WTC11 (cell line): ENCODE data around the gene ARV1. TPM values are rescaled to one million over a fixed set of nuclear protein-coding genes. Genes with fewer than 3 reads are reported as not detected.

Experiments used
- ATAC-seq: fragments of 200-7000 bp; cut with Tn5 transposase; 2 replicates; pipeline ENCODE4 v1.10.0; 2021; ENCODE audit warnings: mild to moderate bottlenecking, moderate library complexity
- CTCF ChIA-PET: fragments of 300-600 bp; sonication (Branson Sonifier 250); formaldehyde crosslinking; loops from one replicate; lab custom pipeline; 2021; ENCODE audit warnings: antibody characterized with exemption; lab: Charles Lee
- POLR2A ChIA-PET: fragments of 350-600 bp; sonication (Branson Sonifier 250); formaldehyde crosslinking; loops from one replicate; lab custom pipeline; 2021; ENCODE audit warnings: antibody characterized with exemption; lab: Charles Lee
- DNase-seq: peaks from one replicate; pipeline ENCODE4 v3.0.0; 2021; ENCODE audit warnings: low spot score
- H3K27ac Mint-ChIP-seq: 2 replicates; pipeline ENCODE4 v1.8.0; 2021; ENCODE audit warnings: mixed read lengths
- H3K27me3 Mint-ChIP-seq: 2 replicates; pipeline ENCODE4 v1.8.0; 2021; ENCODE audit warnings: low read depth, mild to moderate bottlenecking, moderate library complexity, mixed read lengths
- H3K36me3 Mint-ChIP-seq: 2 replicates; pipeline ENCODE4 v1.8.0; 2021; ENCODE audit warnings: mixed read lengths
- H3K4me1 Mint-ChIP-seq: 2 replicates; pipeline ENCODE4 v1.8.0; 2022; ENCODE audit warnings: mixed read lengths
- H3K4me3 Mint-ChIP-seq: 2 replicates; pipeline ENCODE4 v1.8.0; 2021; ENCODE audit warnings: mild to moderate bottlenecking, moderate library complexity, mixed read lengths
- H3K9me3 Mint-ChIP-seq: 2 replicates; pipeline ENCODE4 v1.8.0; 2021; ENCODE audit warnings: mixed read lengths
- CREB1 ChIP-seq: sonication (generic); formaldehyde crosslinking; IDR thresholded peaks from 2 replicates; pipeline ENCODE4 v1.8.0; 2023; ENCODE audit warnings: mild to moderate bottlenecking, missing genetic modification reagents
- GRHL2 ChIP-seq: fragments of 250-450 bp; sonication (Bioruptor Pico); IDR thresholded peaks from 2 replicates; pipeline ENCODE4 v1.8.0; 2022; ENCODE audit warnings: mild to moderate bottlenecking, moderate library complexity; ENCODE audit not compliant: insufficient replicate concordance, severe bottlenecking
- MXD4 ChIP-seq: fragments of 250-450 bp; sonication (Bioruptor Pico); IDR thresholded peaks from 2 replicates; pipeline ENCODE4 v1.8.0; 2021; ENCODE audit warnings: mild to moderate bottlenecking, moderate library complexity, borderline replicate concordance
- NFE2L1 ChIP-seq: sonication (generic); formaldehyde crosslinking; IDR thresholded peaks from 2 replicates; pipeline ENCODE4 v1.8.1; 2023; ENCODE audit warnings: missing genetic modification reagents
- NFYB ChIP-seq: sonication (generic); formaldehyde crosslinking; conservative IDR thresholded peaks from 2 replicates; pipeline ENCODE4 v1.8.0; 2022; ENCODE audit warnings: low read depth, missing genetic modification reagents
- NR1H2 ChIP-seq: sonication (generic); formaldehyde crosslinking; IDR thresholded peaks from 2 replicates; pipeline ENCODE4 v1.9.0; 2021; ENCODE audit warnings: mild to moderate bottlenecking, moderate library complexity, missing genetic modification reagents
- NR3C1 ChIP-seq: sonication (generic); formaldehyde crosslinking; conservative IDR thresholded peaks from 2 replicates; pipeline ENCODE4 v1.8.1; 2023; ENCODE audit warnings: low read depth, mild to moderate bottlenecking, missing genetic modification reagents
- RELA ChIP-seq: sonication (generic); formaldehyde crosslinking; IDR thresholded peaks from 2 replicates; pipeline ENCODE4 v1.8.1; 2022; ENCODE audit warnings: missing genetic modification reagents, mild to moderate bottlenecking, borderline replicate concordance
- RORB ChIP-seq: fragments of 250-450 bp; sonication (Bioruptor Pico); IDR thresholded peaks from 2 replicates; pipeline ENCODE4 v1.9.0; 2021; ENCODE audit warnings: mild to moderate bottlenecking
- TEAD1 ChIP-seq: sonication (generic); formaldehyde crosslinking; IDR thresholded peaks from 2 replicates; pipeline ENCODE4 v1.8.0; 2022; ENCODE audit warnings: mild to moderate bottlenecking, missing genetic modification reagents
- TEAD4 ChIP-seq: sonication (generic); formaldehyde crosslinking; IDR thresholded peaks from 2 replicates; pipeline ENCODE4 v1.8.0; 2022; ENCODE audit warnings: mild to moderate bottlenecking, missing genetic modification reagents
- TP53 ChIP-seq: sonication (generic); formaldehyde crosslinking; IDR thresholded peaks from 2 replicates; pipeline ENCODE4 v1.8.1; 2023; ENCODE audit warnings: mild to moderate bottlenecking, missing genetic modification reagents
- ZNF232 ChIP-seq: sonication (generic); formaldehyde crosslinking; IDR thresholded peaks from 2 replicates; pipeline ENCODE4 v1.8.0; 2022; ENCODE audit warnings: mild to moderate bottlenecking, missing genetic modification reagents
- ZNF263 ChIP-seq: sonication (generic); formaldehyde crosslinking; IDR thresholded peaks from 2 replicates; pipeline ENCODE4 v1.8.1; 2022; ENCODE audit warnings: low read depth, mild to moderate bottlenecking, moderate library complexity, missing genetic modification reagents
- total RNA-seq: library from RNA; stranded (reverse); gene quantifications from 3 replicates; pipeline ENCODE4 v1.2.3, GENCODE V29; 2021
- TF ChIP-seq, protein P1 (sequence below): sonication (generic); formaldehyde crosslinking; IDR thresholded peaks from 2 replicates; pipeline ENCODE4 v1.8.0; 2022; ENCODE audit warnings: missing genetic modification reagents
- TF ChIP-seq, protein P2 (sequence below): sonication (generic); formaldehyde crosslinking; IDR thresholded peaks from 2 replicates; pipeline ENCODE4 v1.8.1; 2022; ENCODE audit warnings: low read depth, mild to moderate bottlenecking, moderate library complexity, missing genetic modification reagents, borderline replicate concordance
- TF ChIP-seq, protein P3 (sequence below): sonication (generic); formaldehyde crosslinking; IDR thresholded peaks from 2 replicates; pipeline ENCODE4 v1.8.1; 2023; ENCODE audit warnings: mild to moderate bottlenecking, missing genetic modification reagents, borderline replicate concordance
- TF ChIP-seq, protein P4 (sequence below): sonication (generic); formaldehyde crosslinking; IDR thresholded peaks from 2 replicates; pipeline ENCODE4 v1.8.1; 2022; ENCODE audit warnings: mild to moderate bottlenecking, missing genetic modification reagents, moderate library complexity, borderline replicate concordance
- TF ChIP-seq, protein P5 (sequence below): sonication (generic); formaldehyde crosslinking; conservative IDR thresholded peaks from 2 replicates; pipeline ENCODE4 v1.8.1; 2023; ENCODE audit warnings: mild to moderate bottlenecking, low read depth, missing genetic modification reagents, moderate library complexity
- TF ChIP-seq, protein P6 (sequence below): sonication (generic); formaldehyde crosslinking; IDR thresholded peaks from 2 replicates; pipeline ENCODE4 v1.8.1; 2022; ENCODE audit warnings: missing genetic modification reagents, borderline replicate concordance
- TF ChIP-seq, protein P7 (sequence below): fragments of 250-450 bp; sonication (Bioruptor Pico); IDR thresholded peaks from 2 replicates; pipeline ENCODE4 v1.9.0; 2021; ENCODE audit warnings: mild to moderate bottlenecking

The ARV1 gene
- total RNA-seq, 1 experiment from 2014 or later: 9.1 TPM

DNA sequence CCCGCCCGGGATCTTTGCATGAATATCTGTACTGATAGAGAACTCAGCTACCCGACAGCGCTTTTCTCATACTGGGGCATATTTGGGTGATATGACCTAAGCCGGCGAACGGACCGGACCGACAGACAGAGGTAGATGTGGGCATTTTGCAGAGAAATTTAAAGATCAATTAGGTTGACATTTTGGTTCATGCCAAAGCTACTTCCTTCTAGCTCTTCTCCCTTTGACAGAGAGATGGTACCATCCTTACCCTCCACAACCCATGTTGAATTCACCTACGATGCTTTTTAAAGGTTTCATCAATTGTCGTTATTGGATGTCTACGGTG, 459 bp downstream of the ARV1 start:
- POLR2A ChIA-PET: no interaction called here
- peaks cover 16% of the 10 kb centered on the region for H3K4me1 Mint-ChIP-seq
- no peaks in the 10 kb centered on the region for H3K36me3 Mint-ChIP-seq
- TF ChIP-seq ZNF263 (CRISPR knock-in tag): no peak
- TF ChIP-seq, protein P1, sequence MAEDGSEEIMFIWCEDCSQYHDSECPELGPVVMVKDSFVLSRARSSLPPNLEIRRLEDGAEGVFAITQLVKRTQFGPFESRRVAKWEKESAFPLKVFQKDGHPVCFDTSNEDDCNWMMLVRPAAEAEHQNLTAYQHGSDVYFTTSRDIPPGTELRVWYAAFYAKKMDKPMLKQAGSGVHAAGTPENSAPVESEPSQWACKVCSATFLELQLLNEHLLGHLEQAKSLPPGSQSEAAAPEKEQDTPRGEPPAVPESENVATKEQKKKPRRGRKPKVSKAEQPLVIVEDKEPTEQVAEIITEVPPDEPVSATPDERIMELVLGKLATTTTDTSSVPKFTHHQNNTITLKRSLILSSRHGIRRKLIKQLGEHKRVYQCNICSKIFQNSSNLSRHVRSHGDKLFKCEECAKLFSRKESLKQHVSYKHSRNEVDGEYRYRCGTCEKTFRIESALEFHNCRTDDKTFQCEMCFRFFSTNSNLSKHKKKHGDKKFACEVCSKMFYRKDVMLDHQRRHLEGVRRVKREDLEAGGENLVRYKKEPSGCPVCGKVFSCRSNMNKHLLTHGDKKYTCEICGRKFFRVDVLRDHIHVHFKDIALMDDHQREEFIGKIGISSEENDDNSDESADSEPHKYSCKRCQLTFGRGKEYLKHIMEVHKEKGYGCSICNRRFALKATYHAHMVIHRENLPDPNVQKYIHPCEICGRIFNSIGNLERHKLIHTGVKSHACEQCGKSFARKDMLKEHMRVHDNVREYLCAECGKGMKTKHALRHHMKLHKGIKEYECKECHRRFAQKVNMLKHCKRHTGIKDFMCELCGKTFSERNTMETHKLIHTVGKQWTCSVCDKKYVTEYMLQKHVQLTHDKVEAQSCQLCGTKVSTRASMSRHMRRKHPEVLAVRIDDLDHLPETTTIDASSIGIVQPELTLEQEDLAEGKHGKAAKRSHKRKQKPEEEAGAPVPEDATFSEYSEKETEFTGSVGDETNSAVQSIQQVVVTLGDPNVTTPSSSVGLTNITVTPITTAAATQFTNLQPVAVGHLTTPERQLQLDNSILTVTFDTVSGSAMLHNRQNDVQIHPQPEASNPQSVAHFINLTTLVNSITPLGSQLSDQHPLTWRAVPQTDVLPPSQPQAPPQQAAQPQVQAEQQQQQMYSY: no peak
- TF ChIP-seq, protein P2, sequence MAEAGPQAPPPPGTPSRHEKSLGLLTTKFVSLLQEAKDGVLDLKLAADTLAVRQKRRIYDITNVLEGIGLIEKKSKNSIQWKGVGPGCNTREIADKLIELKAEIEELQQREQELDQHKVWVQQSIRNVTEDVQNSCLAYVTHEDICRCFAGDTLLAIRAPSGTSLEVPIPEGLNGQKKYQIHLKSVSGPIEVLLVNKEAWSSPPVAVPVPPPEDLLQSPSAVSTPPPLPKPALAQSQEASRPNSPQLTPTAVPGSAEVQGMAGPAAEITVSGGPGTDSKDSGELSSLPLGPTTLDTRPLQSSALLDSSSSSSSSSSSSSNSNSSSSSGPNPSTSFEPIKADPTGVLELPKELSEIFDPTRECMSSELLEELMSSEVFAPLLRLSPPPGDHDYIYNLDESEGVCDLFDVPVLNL (CRISPR knock-in tag): no peak
- no peak for TF ChIP-seq NFE2L1 (CRISPR knock-in tag)
- TF ChIP-seq NR1H2: no peak
- no peak for TF ChIP-seq ZNF232
- no peak for TF ChIP-seq GRHL2
- no peak for TF ChIP-seq NFYB
- TF ChIP-seq, protein P3, sequence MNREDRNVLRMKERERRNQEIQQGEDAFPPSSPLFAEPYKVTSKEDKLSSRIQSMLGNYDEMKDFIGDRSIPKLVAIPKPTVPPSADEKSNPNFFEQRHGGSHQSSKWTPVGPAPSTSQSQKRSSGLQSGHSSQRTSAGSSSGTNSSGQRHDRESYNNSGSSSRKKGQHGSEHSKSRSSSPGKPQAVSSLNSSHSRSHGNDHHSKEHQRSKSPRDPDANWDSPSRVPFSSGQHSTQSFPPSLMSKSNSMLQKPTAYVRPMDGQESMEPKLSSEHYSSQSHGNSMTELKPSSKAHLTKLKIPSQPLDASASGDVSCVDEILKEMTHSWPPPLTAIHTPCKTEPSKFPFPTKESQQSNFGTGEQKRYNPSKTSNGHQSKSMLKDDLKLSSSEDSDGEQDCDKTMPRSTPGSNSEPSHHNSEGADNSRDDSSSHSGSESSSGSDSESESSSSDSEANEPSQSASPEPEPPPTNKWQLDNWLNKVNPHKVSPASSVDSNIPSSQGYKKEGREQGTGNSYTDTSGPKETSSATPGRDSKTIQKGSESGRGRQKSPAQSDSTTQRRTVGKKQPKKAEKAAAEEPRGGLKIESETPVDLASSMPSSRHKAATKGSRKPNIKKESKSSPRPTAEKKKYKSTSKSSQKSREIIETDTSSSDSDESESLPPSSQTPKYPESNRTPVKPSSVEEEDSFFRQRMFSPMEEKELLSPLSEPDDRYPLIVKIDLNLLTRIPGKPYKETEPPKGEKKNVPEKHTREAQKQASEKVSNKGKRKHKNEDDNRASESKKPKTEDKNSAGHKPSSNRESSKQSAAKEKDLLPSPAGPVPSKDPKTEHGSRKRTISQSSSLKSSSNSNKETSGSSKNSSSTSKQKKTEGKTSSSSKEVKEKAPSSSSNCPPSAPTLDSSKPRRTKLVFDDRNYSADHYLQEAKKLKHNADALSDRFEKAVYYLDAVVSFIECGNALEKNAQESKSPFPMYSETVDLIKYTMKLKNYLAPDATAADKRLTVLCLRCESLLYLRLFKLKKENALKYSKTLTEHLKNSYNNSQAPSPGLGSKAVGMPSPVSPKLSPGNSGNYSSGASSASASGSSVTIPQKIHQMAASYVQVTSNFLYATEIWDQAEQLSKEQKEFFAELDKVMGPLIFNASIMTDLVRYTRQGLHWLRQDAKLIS (CRISPR knock-in tag): no peak
- peak overlapping the region; percentile 98 for H3K4me3 Mint-ChIP-seq
- ATAC-seq (no peak), DNase-seq (no peak)
- H3K27me3 Mint-ChIP-seq: peaks cover 27% of the 10 kb centered on the region
- H3K27ac Mint-ChIP-seq: no peak overlapping the region
- H3K9me3 Mint-ChIP-seq: no peaks in the 10 kb centered on the region
- CTCF ChIA-PET: interaction anchor here (1.0 to 1.8 kb wide), 2 partner anchors 10 to 182 kb away, joined by 3 to 8 read pairs; no protein-coding TSS in a partner anchor

DNA sequence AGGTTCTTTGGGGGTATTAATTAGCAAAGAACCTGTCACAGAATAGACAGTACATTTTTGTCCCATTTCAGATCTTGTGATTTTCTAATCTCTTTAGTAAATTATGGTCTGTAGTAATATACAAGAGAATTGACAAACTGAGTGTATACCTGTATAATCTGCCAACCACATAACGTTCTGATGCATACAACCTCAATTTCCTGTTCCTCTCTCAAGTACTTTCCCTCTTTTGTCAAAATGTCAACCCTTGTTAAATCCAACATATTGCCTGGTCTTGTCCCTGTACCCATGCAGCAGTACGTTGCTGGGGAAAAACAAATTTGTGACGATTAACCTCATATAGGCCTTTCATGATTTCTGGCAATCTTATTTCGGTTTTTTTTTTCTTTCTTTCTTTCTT, 1.1 kb downstream of the ARV1 start:
- no peak for TF ChIP-seq NFYB
- TF ChIP-seq TEAD1 (CRISPR knock-in tag): no peak
- no peak for TF ChIP-seq TP53 (CRISPR knock-in tag)
- TF ChIP-seq CREB1 (CRISPR knock-in tag): no peak
- no peak for TF ChIP-seq RORB (CRISPR knock-in tag)
- TF ChIP-seq, protein P4, sequence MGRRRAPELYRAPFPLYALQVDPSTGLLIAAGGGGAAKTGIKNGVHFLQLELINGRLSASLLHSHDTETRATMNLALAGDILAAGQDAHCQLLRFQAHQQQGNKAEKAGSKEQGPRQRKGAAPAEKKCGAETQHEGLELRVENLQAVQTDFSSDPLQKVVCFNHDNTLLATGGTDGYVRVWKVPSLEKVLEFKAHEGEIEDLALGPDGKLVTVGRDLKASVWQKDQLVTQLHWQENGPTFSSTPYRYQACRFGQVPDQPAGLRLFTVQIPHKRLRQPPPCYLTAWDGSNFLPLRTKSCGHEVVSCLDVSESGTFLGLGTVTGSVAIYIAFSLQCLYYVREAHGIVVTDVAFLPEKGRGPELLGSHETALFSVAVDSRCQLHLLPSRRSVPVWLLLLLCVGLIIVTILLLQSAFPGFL (CRISPR knock-in tag): no peak
- TF ChIP-seq, protein P5, sequence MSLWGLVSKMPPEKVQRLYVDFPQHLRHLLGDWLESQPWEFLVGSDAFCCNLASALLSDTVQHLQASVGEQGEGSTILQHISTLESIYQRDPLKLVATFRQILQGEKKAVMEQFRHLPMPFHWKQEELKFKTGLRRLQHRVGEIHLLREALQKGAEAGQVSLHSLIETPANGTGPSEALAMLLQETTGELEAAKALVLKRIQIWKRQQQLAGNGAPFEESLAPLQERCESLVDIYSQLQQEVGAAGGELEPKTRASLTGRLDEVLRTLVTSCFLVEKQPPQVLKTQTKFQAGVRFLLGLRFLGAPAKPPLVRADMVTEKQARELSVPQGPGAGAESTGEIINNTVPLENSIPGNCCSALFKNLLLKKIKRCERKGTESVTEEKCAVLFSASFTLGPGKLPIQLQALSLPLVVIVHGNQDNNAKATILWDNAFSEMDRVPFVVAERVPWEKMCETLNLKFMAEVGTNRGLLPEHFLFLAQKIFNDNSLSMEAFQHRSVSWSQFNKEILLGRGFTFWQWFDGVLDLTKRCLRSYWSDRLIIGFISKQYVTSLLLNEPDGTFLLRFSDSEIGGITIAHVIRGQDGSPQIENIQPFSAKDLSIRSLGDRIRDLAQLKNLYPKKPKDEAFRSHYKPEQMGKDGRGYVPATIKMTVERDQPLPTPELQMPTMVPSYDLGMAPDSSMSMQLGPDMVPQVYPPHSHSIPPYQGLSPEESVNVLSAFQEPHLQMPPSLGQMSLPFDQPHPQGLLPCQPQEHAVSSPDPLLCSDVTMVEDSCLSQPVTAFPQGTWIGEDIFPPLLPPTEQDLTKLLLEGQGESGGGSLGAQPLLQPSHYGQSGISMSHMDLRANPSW: no peak
- TF ChIP-seq, protein P6, sequence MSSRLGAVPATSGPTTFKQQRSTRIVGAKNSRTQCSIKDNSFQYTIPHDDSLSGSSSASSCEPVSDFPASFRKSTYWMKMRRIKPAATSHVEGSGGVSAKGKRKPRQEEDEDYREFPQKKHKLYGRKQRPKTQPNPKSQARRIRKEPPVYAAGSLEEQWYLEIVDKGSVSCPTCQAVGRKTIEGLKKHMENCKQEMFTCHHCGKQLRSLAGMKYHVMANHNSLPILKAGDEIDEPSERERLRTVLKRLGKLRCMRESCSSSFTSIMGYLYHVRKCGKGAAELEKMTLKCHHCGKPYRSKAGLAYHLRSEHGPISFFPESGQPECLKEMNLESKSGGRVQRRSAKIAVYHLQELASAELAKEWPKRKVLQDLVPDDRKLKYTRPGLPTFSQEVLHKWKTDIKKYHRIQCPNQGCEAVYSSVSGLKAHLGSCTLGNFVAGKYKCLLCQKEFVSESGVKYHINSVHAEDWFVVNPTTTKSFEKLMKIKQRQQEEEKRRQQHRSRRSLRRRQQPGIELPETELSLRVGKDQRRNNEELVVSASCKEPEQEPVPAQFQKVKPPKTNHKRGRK: no peak
- no peak for TF ChIP-seq NR1H2
- TF ChIP-seq, protein P7, sequence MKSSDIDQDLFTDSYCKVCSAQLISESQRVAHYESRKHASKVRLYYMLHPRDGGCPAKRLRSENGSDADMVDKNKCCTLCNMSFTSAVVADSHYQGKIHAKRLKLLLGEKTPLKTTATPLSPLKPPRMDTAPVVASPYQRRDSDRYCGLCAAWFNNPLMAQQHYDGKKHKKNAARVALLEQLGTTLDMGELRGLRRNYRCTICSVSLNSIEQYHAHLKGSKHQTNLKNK (CRISPR knock-in tag): no peak
- TF ChIP-seq NR3C1 (CRISPR knock-in tag): no peak
- no peak for TF ChIP-seq ZNF263 (CRISPR knock-in tag)
- no peak for TF ChIP-seq MXD4 (CRISPR knock-in tag)
- no peak for TF ChIP-seq TEAD4
- TF ChIP-seq GRHL2: no peak
- no peak for TF ChIP-seq RELA
- peaks cover 21% of the 10 kb centered on the region for H3K4me1 Mint-ChIP-seq
- no peak for DNase-seq
- no peaks in the 10 kb centered on the region for H3K9me3 Mint-ChIP-seq
- no peak for ATAC-seq
- CTCF ChIA-PET: no interaction called here
- H3K27ac Mint-ChIP-seq: no peak overlapping the region
- H3K36me3 Mint-ChIP-seq: no peaks in the 10 kb centered on the region
- H3K4me3 Mint-ChIP-seq: peak overlapping the region; percentile 98
- peaks cover 21% of the 10 kb centered on the region for H3K27me3 Mint-ChIP-seq
- POLR2A ChIA-PET: no interaction called here
